HCT116 (cell line): ENCODE results near the gene ASAP3. TPM values are rescaled to one million over a fixed set of nuclear protein-coding genes. Genes with fewer than 3 reads are reported as not detected.

ENCODE experiments used
- ATAC-seq: fragments of 200-7000 bp; cut with Tn5 transposase; 2 replicates; pipeline ENCODE4 v1.9.1; 2020; ENCODE audit warnings: mild to moderate bottlenecking, moderate library complexity
- BruUV-seq: library from RNA; stranded (reverse); fragments of 400-500 nt; replicated peaks from 2 replicates; lab custom pipeline; 2021; lab: Mats Ljungman, UMichigan
- CTCF ChIA-PET: fragments of 300-600 bp; sonication (Branson Sonifier 250); formaldehyde crosslinking; loops from one replicate; lab custom pipeline; 2021; ENCODE audit warnings: antibody characterized with exemption; lab: Charles Lee
- POLR2A ChIA-PET: fragments of 300-600, 350-600 bp; sonication (Branson Sonifier 250); formaldehyde crosslinking; loops from one replicate; lab custom pipeline; 2021; ENCODE audit warnings: antibody characterized with exemption; lab: Charles Lee
- RAD21 ChIA-PET, 2 experiments: fragments of 300-600 bp; sonication (Branson Sonifier 250); formaldehyde crosslinking; loops; one replicate each; lab custom pipeline; 2023; ENCODE audit warnings: low total read pairs in 2 of 2; ENCODE audit not compliant: uncharacterized antibody in 2 of 2, unreplicated experiment in 2 of 2, low non-redundant PET in 1 of 2; lab: Charles Lee
- DNase-seq: peaks from one replicate; pipeline ENCODE4 v3.0.0-alpha.2; 2010; ENCODE audit warnings: low read depth, low spot score
- H2AFZ ChIP-seq: fragments of 200-600 bp; shearing (Covaris generic), sonication (generic); 2 replicates; pipeline ENCODE4 v1.6.1; 2017; ENCODE audit warnings: low read depth, mixed run types, mixed read lengths, antibody characterized with exemption, low read length; ENCODE audit not compliant: poor library complexity, severe bottlenecking
- H3K27ac ChIP-seq: 2 replicates; pipeline ENCODE4 v1.5.1; 2012; ENCODE audit warnings: low read depth, low read length
- H3K27me3 ChIP-seq: fragments of 200-600 bp; sonication (generic); 2 replicates; pipeline ENCODE4 v1.6.1; 2016; ENCODE audit warnings: mixed run types, low read length, mixed read lengths; ENCODE audit not compliant: insufficient read depth
- H3K36me3 ChIP-seq, 2 experiments: fragments of 200-500 bp in 1 of 2; fragments of 200-600 bp in 1 of 2; sonication (Bioruptor generic) in 1 of 2; sonication (generic) in 1 of 2; 2 replicates each; pipeline versions ENCODE4 v1.5.1 to v1.6.1; 2014 to 2016; ENCODE audit warnings: low read length in 2 of 2, inconsistent platforms in 1 of 2, mixed read lengths in 1 of 2, mixed run types in 1 of 2; ENCODE audit not compliant: insufficient read depth in 2 of 2, control insufficient read depth in 1 of 2
- H3K4me1 ChIP-seq, 2 experiments: fragments of 200-600 bp in 1 of 2; sonication (generic) in 1 of 2; 2 replicates each; pipeline versions ENCODE4 v1.5.1 to v1.6.1; 2012 to 2017; ENCODE audit warnings: low read length in 2 of 2, inconsistent platforms in 1 of 2, mild to moderate bottlenecking in 1 of 2, mixed read lengths in 1 of 2, mixed run types in 1 of 2, moderate library complexity in 1 of 2; ENCODE audit not compliant: insufficient read depth in 2 of 2, control insufficient read depth in 1 of 2
- H3K4me2 ChIP-seq: fragments of 200-600 bp; sonication (generic); 2 replicates; pipeline ENCODE4 v1.6.1; 2017; ENCODE audit warnings: mixed run types, low read length, mixed read lengths
- H3K4me3 ChIP-seq, 2 experiments: fragments of 200-600 bp in 1 of 2; sonication (generic) in 1 of 2; replicated peaks in 1 of 2; 2 replicates each; pipeline ENCODE4 v1.5.1; 2011 to 2016; ENCODE audit warnings: low read length in 2 of 2, control low read depth in 1 of 2, low read depth in 1 of 2, mild to moderate bottlenecking in 1 of 2, mixed read lengths in 1 of 2, mixed run types in 1 of 2
- H3K79me2 ChIP-seq: fragments of 200-600 bp; sonication (generic); 2 replicates; pipeline ENCODE4 v1.6.1; 2017; ENCODE audit warnings: mild to moderate bottlenecking, mixed run types, low read length, moderate library complexity, mixed read lengths; ENCODE audit not compliant: insufficient read depth
- H3K9ac ChIP-seq: fragments of 200-600 bp; sonication (generic); 2 replicates; pipeline ENCODE4 v1.6.1; 2016; ENCODE audit warnings: low read length, mixed read lengths
- H3K9me2 ChIP-seq: fragments of 200-600 bp; sonication (generic), shearing (Covaris generic); 2 replicates; pipeline ENCODE4 v1.6.1; 2017; ENCODE audit warnings: mixed run types, mild to moderate bottlenecking, moderate library complexity; ENCODE audit not compliant: insufficient read depth
- H3K9me3 ChIP-seq, 2 experiments: fragments of 200-500 bp in 1 of 2; fragments of 200-600 bp in 1 of 2; sonication (Bioruptor generic) in 1 of 2; sonication (generic) in 1 of 2; 2 replicates each; pipeline ENCODE4 v1.6.1; 2014 to 2017; ENCODE audit warnings: low read length in 2 of 2, mixed read lengths in 2 of 2, inconsistent platforms in 1 of 2, low read depth in 1 of 2, mild to moderate bottlenecking in 1 of 2, mixed run types in 1 of 2, moderate library complexity in 1 of 2; ENCODE audit not compliant: control insufficient read depth in 1 of 2, insufficient read depth in 1 of 2
- H4K20me1 ChIP-seq: fragments of 200-600 bp; sonication (generic), shearing (Covaris generic); 2 replicates; pipeline ENCODE4 v1.6.1; 2017; ENCODE audit warnings: mixed run types, mild to moderate bottlenecking, moderate library complexity; ENCODE audit not compliant: insufficient read depth
- EZH2phosphoT487 ChIP-seq: fragments of 200-600 bp; IDR thresholded peaks from 2 replicates; pipeline ENCODE4 v1.6.1; 2018; ENCODE audit warnings: antibody characterized with exemption, borderline replicate concordance
- RAD21 ChIP-seq: IDR thresholded peaks from 2 replicates; pipeline ENCODE4 v1.6.1; 2012; ENCODE audit warnings: low read depth, mild to moderate bottlenecking
- SIN3A ChIP-seq: IDR thresholded peaks from 2 replicates; pipeline ENCODE4 v1.6.1; 2012; ENCODE audit warnings: low read depth
- intact Hi-C: fragments of 100-400 bp; cut with micrococcal nuclease; formaldehyde crosslinking; loops from 2 replicates; pipeline ENCODE4 v1.10.0; 2022
- total RNA-seq: library from RNA; stranded (reverse); gene quantifications from one replicate; pipeline ENCODE4 v1.2.1, GENCODE V29; 2021; ENCODE audit not compliant: unreplicated experiment
- TF ChIP-seq, protein P1 (sequence below), 3 experiments: fragments of 200-600 bp in 1 of 3; sonication (generic) in 1 of 3; IDR thresholded peaks in 2 of 3; conservative IDR thresholded peaks in 1 of 3; 2 replicates each; pipeline ENCODE4 v1.5.1; 2012 to 2017; ENCODE audit warnings: low read depth in 2 of 3, low read length in 2 of 3, antibody characterized with exemption in 1 of 3, borderline replicate concordance in 1 of 3, control low read depth in 1 of 3, mild to moderate bottlenecking in 1 of 3, mixed read lengths in 1 of 3, mixed run types in 1 of 3, moderate library complexity in 1 of 3; ENCODE audit not compliant: insufficient read depth in 1 of 3
- TF ChIP-seq, protein P2 (sequence below): IDR thresholded peaks from 2 replicates; pipeline ENCODE4 v1.6.1; 2011; ENCODE audit warnings: mild to moderate bottlenecking, low read length, moderate library complexity; ENCODE audit not compliant: insufficient replicate concordance; ENCODE audit errors: extremely low read depth

The ASAP3 gene
- total RNA-seq, 1 experiment from 2014 or later, result 19.7 TPM

DNA sequence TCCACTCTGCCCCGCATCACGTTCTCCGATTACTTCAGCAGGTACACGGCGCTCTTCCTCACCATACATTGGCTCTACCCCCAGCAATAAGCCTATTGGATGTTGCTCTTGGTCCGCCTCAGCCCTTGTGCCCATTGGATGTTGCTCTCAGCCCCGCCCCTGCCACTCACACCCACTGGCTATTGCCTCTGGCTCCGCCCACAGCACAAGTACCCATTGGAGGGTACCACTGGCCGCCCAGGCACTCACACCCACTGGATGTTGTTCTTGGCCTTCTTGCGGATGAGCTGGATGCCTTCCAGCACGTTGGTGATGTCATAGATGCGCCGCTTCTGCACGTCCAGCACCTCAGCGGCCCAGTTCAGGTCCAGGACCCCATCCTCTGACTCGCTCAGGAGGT, 37.6 kb upstream of the ASAP3 start:
- TF ChIP-seq, protein P1, sequence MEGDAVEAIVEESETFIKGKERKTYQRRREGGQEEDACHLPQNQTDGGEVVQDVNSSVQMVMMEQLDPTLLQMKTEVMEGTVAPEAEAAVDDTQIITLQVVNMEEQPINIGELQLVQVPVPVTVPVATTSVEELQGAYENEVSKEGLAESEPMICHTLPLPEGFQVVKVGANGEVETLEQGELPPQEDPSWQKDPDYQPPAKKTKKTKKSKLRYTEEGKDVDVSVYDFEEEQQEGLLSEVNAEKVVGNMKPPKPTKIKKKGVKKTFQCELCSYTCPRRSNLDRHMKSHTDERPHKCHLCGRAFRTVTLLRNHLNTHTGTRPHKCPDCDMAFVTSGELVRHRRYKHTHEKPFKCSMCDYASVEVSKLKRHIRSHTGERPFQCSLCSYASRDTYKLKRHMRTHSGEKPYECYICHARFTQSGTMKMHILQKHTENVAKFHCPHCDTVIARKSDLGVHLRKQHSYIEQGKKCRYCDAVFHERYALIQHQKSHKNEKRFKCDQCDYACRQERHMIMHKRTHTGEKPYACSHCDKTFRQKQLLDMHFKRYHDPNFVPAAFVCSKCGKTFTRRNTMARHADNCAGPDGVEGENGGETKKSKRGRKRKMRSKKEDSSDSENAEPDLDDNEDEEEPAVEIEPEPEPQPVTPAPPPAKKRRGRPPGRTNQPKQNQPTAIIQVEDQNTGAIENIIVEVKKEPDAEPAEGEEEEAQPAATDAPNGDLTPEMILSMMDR (IDR thresholded peaks at IDR 0.05 in 2 of 3, conservative IDR thresholded peaks at IDR 0.05 in 1 of 3; ENCODE audit: borderline replicate concordance in 1 of 3, insufficient read depth in 1 of 3, low read depth in 2 of 3, low read length in 2 of 3), result no peak
- TF ChIP-seq RAD21, result no peak
- TF ChIP-seq, protein P2, sequence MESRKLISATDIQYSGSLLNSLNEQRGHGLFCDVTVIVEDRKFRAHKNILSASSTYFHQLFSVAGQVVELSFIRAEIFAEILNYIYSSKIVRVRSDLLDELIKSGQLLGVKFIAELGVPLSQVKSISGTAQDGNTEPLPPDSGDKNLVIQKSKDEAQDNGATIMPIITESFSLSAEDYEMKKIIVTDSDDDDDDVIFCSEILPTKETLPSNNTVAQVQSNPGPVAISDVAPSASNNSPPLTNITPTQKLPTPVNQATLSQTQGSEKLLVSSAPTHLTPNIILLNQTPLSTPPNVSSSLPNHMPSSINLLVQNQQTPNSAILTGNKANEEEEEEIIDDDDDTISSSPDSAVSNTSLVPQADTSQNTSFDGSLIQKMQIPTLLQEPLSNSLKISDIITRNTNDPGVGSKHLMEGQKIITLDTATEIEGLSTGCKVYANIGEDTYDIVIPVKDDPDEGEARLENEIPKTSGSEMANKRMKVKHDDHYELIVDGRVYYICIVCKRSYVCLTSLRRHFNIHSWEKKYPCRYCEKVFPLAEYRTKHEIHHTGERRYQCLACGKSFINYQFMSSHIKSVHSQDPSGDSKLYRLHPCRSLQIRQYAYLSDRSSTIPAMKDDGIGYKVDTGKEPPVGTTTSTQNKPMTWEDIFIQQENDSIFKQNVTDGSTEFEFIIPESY, result no peak
- TF ChIP-seq SIN3A, result no peak
- no peak for TF ChIP-seq EZH2phosphoT487
- TF ChIP-seq, all 23 proteins: peak for 0

More for the DNA sequence above, 37.6 kb upstream of the ASAP3 start:
- H3K27ac ChIP-seq, result no peak overlapping the region
- H3K4me1 ChIP-seq, result peaks cover 7 to 16% of the 10 kb centered on the region in 2 experiments; a peak in 3 of 4 replicates
- peaks cover 37% of the 10 kb centered on the region for H3K79me2 ChIP-seq
- H4K20me1 ChIP-seq, result no peaks in the 10 kb centered on the region
- H3K27me3 ChIP-seq, result no peaks in the 10 kb centered on the region
- H3K4me2 ChIP-seq, result no peak overlapping the region
- H2AFZ ChIP-seq, result no peak overlapping the region
- POLR2A ChIA-PET, result no interaction called here
- H3K36me3 ChIP-seq, result peaks cover 9 to 29% of the 10 kb centered on the region in 2 experiments; a peak in 2 of 4 replicates
- ATAC-seq (peak; percentile 87), DNase-seq (no peak)
- intact Hi-C loops, result no loop called here
- H3K9ac ChIP-seq, result no peak overlapping the region
- RAD21 ChIA-PET, result no interaction called here
- CTCF ChIA-PET, result interaction anchor here (1.9 kb wide), 1 partner anchor 24 kb away, joined by 6 read pairs; no protein-coding TSS in a partner anchor
- H3K4me3 ChIP-seq, result no peak overlapping the region
- no peaks in the 10 kb centered on the region for H3K9me2 ChIP-seq
- H3K9me3 ChIP-seq, result no peaks in the 10 kb centered on the region
- BruUV-seq, result no TSS peak
